Peyer's patch (tissue), 4 donors: ENCODE measurements around the gene AMER3.

Experiments used
- POLR2A ChIP-seq, 2 donors: fragments of 450-650 bp; IDR thresholded peaks; one replicate each; pipeline ENCODE4 v1.5.1; 2017; ENCODE audit warnings: antibody characterized with exemption in 2 of 2, mild to moderate bottlenecking in 2 of 2, moderate library complexity in 2 of 2
- TF ChIP-seq, protein P1 (sequence below), 6 experiments: fragments of 450-650 bp in 4 of 6; fragments of 200-600 bp in 2 of 6; sonication (generic) in 1 of 6; IDR thresholded peaks; one replicate each; pipeline ENCODE4 v1.5.1; 2017 to 2019; ENCODE audit warnings: antibody characterized with exemption in 6 of 6, mild to moderate bottlenecking in 3 of 6, moderate library complexity in 1 of 6

DNA sequence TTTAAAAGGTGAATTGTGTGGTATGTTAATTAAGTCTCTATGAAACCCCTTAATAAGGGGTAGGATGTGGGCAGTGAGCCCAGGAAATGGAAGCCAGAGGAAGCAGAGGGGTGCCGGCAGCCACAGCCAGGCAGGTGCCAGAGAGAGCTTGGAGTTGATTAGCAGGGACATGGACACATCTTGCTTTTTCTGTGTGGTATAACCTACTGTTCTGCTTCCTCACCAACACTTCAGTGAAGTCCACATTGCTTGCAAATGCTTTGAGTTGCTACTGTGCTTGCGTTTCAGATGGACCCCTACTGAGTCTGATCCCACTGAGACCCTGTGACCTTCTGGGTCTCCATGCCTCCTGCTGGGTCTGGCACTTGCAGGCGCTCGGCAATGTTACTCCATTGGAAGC is 51.0 kb downstream of the AMER3 start:
- TF ChIP-seq, protein P1, sequence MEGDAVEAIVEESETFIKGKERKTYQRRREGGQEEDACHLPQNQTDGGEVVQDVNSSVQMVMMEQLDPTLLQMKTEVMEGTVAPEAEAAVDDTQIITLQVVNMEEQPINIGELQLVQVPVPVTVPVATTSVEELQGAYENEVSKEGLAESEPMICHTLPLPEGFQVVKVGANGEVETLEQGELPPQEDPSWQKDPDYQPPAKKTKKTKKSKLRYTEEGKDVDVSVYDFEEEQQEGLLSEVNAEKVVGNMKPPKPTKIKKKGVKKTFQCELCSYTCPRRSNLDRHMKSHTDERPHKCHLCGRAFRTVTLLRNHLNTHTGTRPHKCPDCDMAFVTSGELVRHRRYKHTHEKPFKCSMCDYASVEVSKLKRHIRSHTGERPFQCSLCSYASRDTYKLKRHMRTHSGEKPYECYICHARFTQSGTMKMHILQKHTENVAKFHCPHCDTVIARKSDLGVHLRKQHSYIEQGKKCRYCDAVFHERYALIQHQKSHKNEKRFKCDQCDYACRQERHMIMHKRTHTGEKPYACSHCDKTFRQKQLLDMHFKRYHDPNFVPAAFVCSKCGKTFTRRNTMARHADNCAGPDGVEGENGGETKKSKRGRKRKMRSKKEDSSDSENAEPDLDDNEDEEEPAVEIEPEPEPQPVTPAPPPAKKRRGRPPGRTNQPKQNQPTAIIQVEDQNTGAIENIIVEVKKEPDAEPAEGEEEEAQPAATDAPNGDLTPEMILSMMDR (IDR thresholded peaks at IDR 0.05), result no peak
- no peak for TF ChIP-seq POLR2A (IDR thresholded peaks at IDR 0.05)
